Measurements from ENCODE around the gene OCIAD1.

OCIAD1 gene

GRCh38 chr4:48906206-48907173 lies 75.6 kb downstream of the OCIAD1 start, which contains the start of gene OCIAD2:
Gene OCIAD2 (minus strand): TSS chr4:48906774. CDS start chr4:48904549, 2,225 bp downstream.
- peak; percentile 3 for TF ChIP-seq CTCF (IDR thresholded peaks at IDR 0.05; ENCODE audit: extremely low read depth, missing control alignments)

GRCh38 chr4:48907706-48908477 lies 77.0 kb downstream of the OCIAD1 start:
- no peak for DNase-seq (ENCODE audit: low spot score)
- TF ChIP-seq CTCF (IDR thresholded peaks at IDR 0.05; ENCODE audit: extremely low read depth, missing control alignments) = no peak

More at GRCh38 chr4:48906206-48907173, 75.6 kb downstream of the OCIAD1 start, which contains the start of gene OCIAD2:
- DNase-seq (ENCODE audit: low spot score) = peak; percentile 88

GRCh38 chr4:48908687-48909086 lies 77.8 kb downstream of the OCIAD1 start:
- no peak for DNase-seq (ENCODE audit: low spot score)
- TF ChIP-seq CTCF (IDR thresholded peaks at IDR 0.05; ENCODE audit: extremely low read depth, missing control alignments) = no peak

GRCh38 chr4:48909697-48910096 lies 78.8 kb downstream of the OCIAD1 start:
- DNase-seq (ENCODE audit: low spot score) = no peak
- no peak for TF ChIP-seq CTCF (IDR thresholded peaks at IDR 0.05; ENCODE audit: extremely low read depth, missing control alignments)

GRCh38 chr4:48910511-48910910 lies 79.6 kb downstream of the OCIAD1 start:
- no peak for TF ChIP-seq CTCF (IDR thresholded peaks at IDR 0.05; ENCODE audit: extremely low read depth, missing control alignments)
- DNase-seq (ENCODE audit: low spot score) = no peak

Data from GM20000 (cell line).